OCI-LY1 (cell line): ENCODE measurements around the gene NSF.

Experiments used
- EZH2 ChIP-seq: fragments of 200-600 bp; sonication (generic), shearing (Covaris generic); IDR thresholded peaks from 2 replicates; pipeline ENCODE4 v1.8.0; 2017; ENCODE audit warnings: borderline replicate concordance, mixed run types, mild to moderate bottlenecking, antibody characterized with exemption, low read length, moderate library complexity, mixed read lengths
- TF ChIP-seq, protein P1 (sequence below): fragments of 200-600 bp; sonication (generic), shearing (Covaris generic); IDR thresholded peaks from 2 replicates; pipeline ENCODE4 v1.5.1; 2017; ENCODE audit warnings: mild to moderate bottlenecking, antibody characterized with exemption, low read length, moderate library complexity, mixed read lengths

DNA sequence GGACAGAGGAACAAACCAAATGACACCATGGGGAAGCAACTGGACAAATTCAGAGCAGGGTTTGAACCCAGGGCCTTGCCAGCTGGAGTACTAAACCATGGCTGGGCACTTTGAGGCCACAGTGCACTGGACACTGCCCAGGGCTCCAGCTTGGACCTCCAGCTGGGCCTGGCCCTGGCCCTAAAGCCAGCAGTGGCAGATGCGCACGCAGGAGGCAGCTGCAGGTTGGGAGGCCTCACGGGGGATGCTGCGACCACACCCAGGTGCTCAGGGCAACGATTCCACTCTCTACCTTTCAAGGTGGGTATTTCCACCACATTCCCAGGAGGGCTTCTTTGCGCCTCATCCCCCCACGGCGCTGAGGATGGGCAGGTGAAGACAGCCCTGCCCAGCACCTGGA is 199.1 kb downstream of the NSF start:
- TF ChIP-seq, protein P1, sequence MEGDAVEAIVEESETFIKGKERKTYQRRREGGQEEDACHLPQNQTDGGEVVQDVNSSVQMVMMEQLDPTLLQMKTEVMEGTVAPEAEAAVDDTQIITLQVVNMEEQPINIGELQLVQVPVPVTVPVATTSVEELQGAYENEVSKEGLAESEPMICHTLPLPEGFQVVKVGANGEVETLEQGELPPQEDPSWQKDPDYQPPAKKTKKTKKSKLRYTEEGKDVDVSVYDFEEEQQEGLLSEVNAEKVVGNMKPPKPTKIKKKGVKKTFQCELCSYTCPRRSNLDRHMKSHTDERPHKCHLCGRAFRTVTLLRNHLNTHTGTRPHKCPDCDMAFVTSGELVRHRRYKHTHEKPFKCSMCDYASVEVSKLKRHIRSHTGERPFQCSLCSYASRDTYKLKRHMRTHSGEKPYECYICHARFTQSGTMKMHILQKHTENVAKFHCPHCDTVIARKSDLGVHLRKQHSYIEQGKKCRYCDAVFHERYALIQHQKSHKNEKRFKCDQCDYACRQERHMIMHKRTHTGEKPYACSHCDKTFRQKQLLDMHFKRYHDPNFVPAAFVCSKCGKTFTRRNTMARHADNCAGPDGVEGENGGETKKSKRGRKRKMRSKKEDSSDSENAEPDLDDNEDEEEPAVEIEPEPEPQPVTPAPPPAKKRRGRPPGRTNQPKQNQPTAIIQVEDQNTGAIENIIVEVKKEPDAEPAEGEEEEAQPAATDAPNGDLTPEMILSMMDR: no peak
- TF ChIP-seq EZH2: no peak
